ENCODE measurements around the gene TFIP11.

The TFIP11 gene

GRCh38 chr22:26487996-26488395, 24.3 kb downstream of the TFIP11 start:
- TF ChIP-seq EZH2 (IDR thresholded peaks at IDR 0.05; ENCODE audit: borderline replicate concordance, low read length) (no peak), CTCF (IDR thresholded peaks at IDR 0.05; ENCODE audit: low read length) (no peak)
- Histone ChIP-seq H3K9ac (ENCODE audit: low read length) (peak overlapping the region; percentile 48; the same call in 1 of the 2 replicates), H3K9me2 (ENCODE audit: low read depth, low read length) (no peaks in the 10 kb centered on the region), H3K4me3 (ENCODE audit: low read depth, low read length, poor library complexity, severe bottlenecking) (no peak overlapping the region), H4K20me1 (ENCODE audit: insufficient read depth, low read length) (no peaks in the 10 kb centered on the region), H3K4me2 (ENCODE audit: low read length) (peak overlapping the region; percentile 17), H3K36me3 (ENCODE audit: insufficient read depth, low read length) (peaks cover 70% of the 10 kb centered on the region), H3K27me3 (ENCODE audit: insufficient read depth, low read length) (no peaks in the 10 kb centered on the region), H3K27ac (ENCODE audit: low read depth, low read length, poor library complexity, severe bottlenecking) (peak overlapping the region; percentile 95), H3K79me2 (ENCODE audit: insufficient read depth, low read length) (peaks cover 30% of the 10 kb centered on the region), H3K4me1 (ENCODE audit: insufficient read depth, low read length, severe bottlenecking) (peaks cover 53% of the 10 kb centered on the region), H3K9me3 (ENCODE audit: low read length) (no peaks in the 10 kb centered on the region), H3F3A (ENCODE audit: insufficient read depth, low read length) (no peaks in the 10 kb centered on the region; the same call in 1 of the 2 replicates), H2AFZ (ENCODE audit: low read length) (no peak overlapping the region)

- H3K4me1 ChIP-seq (ENCODE audit: insufficient read depth, low read length, severe bottlenecking), result peaks cover 69% of the 10 kb centered on the region
- peak overlapping the region; percentile 95 for H3K27ac ChIP-seq (ENCODE audit: low read depth, low read length, poor library complexity, severe bottlenecking)
- H3K36me3 ChIP-seq (ENCODE audit: insufficient read depth, low read length), result peaks cover 56% of the 10 kb centered on the region
- H3K79me2 ChIP-seq (ENCODE audit: insufficient read depth, low read length), result peaks cover 35% of the 10 kb centered on the region
- H4K20me1 ChIP-seq (ENCODE audit: insufficient read depth, low read length), result no peaks in the 10 kb centered on the region
- H3K4me3 ChIP-seq (ENCODE audit: low read depth, low read length, poor library complexity, severe bottlenecking), result peak overlapping the region; percentile 88
- no peak overlapping the region; the same call in 1 of the 2 replicates for H3K9ac ChIP-seq (ENCODE audit: low read length)
- TF ChIP-seq EZH2 (IDR thresholded peaks at IDR 0.05; ENCODE audit: borderline replicate concordance, low read length) (no peak), CTCF (IDR thresholded peaks at IDR 0.05; ENCODE audit: low read length) (no peak)
- H3F3A ChIP-seq (ENCODE audit: insufficient read depth, low read length), result peaks cover 8% of the 10 kb centered on the region; the same call in 1 of the 2 replicates
- peak overlapping the region; percentile 86; the same call in 1 of the 2 replicates for H3K4me2 ChIP-seq (ENCODE audit: low read length)
- H3K27me3 ChIP-seq (ENCODE audit: insufficient read depth, low read length), result no peaks in the 10 kb centered on the region
- no peaks in the 10 kb centered on the region for H3K9me2 ChIP-seq (ENCODE audit: low read depth, low read length)
- H3K9me3 ChIP-seq (ENCODE audit: low read length), result no peaks in the 10 kb centered on the region
- no peak overlapping the region for H2AFZ ChIP-seq (ENCODE audit: low read length)
Measured at GRCh38 chr22:26486394-26486793, 25.9 kb downstream of the TFIP11 start.

- no peaks in the 10 kb centered on the region for H3K9me2 ChIP-seq (ENCODE audit: low read depth, low read length)
- peaks cover 74% of the 10 kb centered on the region for H3K4me1 ChIP-seq (ENCODE audit: insufficient read depth, low read length, severe bottlenecking)
- H3K27ac ChIP-seq (ENCODE audit: low read depth, low read length, poor library complexity, severe bottlenecking), result peak overlapping the region; percentile 95
- no peak overlapping the region for H2AFZ ChIP-seq (ENCODE audit: low read length)
- H3K9me3 ChIP-seq (ENCODE audit: low read length), result no peaks in the 10 kb centered on the region
- H3K4me3 ChIP-seq (ENCODE audit: low read depth, low read length, poor library complexity, severe bottlenecking), result peak overlapping the region; percentile 88
- peak overlapping the region; percentile 90; the same call in 1 of the 2 replicates for H3K9ac ChIP-seq (ENCODE audit: low read length)
- H3F3A ChIP-seq (ENCODE audit: insufficient read depth, low read length), result peaks cover 8% of the 10 kb centered on the region; the same call in 1 of the 2 replicates
- peak overlapping the region; percentile 86 for H3K4me2 ChIP-seq (ENCODE audit: low read length)
- H4K20me1 ChIP-seq (ENCODE audit: insufficient read depth, low read length), result no peaks in the 10 kb centered on the region
- no peaks in the 10 kb centered on the region for H3K27me3 ChIP-seq (ENCODE audit: insufficient read depth, low read length)
- peaks cover 52% of the 10 kb centered on the region for H3K36me3 ChIP-seq (ENCODE audit: insufficient read depth, low read length)
- H3K79me2 ChIP-seq (ENCODE audit: insufficient read depth, low read length), result peaks cover 35% of the 10 kb centered on the region
- no peak for TF ChIP-seq CTCF (IDR thresholded peaks at IDR 0.05; ENCODE audit: low read length)
- no peak for TF ChIP-seq EZH2 (IDR thresholded peaks at IDR 0.05; ENCODE audit: borderline replicate concordance, low read length)
Measured at GRCh38 chr22:26485806-26486390, 26.4 kb downstream of the TFIP11 start.
